Neutrophil (primary cell): ENCODE data around the gene EFNA5.

Experiments
- H3K27ac ChIP-seq: fragments of 200-600 bp; sonication (generic); 2 replicates; pipeline ENCODE4 v1.5.1; 2016; ENCODE audit warnings: mild to moderate bottlenecking, moderate library complexity
- H3K27me3 ChIP-seq: fragments of 200-600 bp; sonication (generic); 2 replicates; pipeline ENCODE4 v1.6.0; 2016; ENCODE audit warnings: mild to moderate bottlenecking
- H3K36me3 ChIP-seq: fragments of 200-600 bp; sonication (generic); 2 replicates; pipeline ENCODE4 v1.5.1; 2017
- H3K4me1 ChIP-seq, 2 experiments: fragments of 200-600 bp in 1 of 2; sonication (generic) in 1 of 2; 1 replicate in 1 of 2; 2 replicates in 1 of 2; pipeline versions ENCODE4 v1.5.1 to v1.6.1; 2013 to 2016; ENCODE audit warnings: low read depth in 1 of 2, low read length in 1 of 2, mild to moderate bottlenecking in 1 of 2, moderate library complexity in 1 of 2; ENCODE audit not compliant: control insufficient read depth in 1 of 2, insufficient read depth in 1 of 2
- H3K4me3 ChIP-seq, 2 experiments: fragments of 200-600 bp in 1 of 2; sonication (generic) in 1 of 2; 1 replicate in 1 of 2; 2 replicates in 1 of 2; pipeline ENCODE4 v1.5.1; 2013 to 2016; ENCODE audit warnings: low read depth in 1 of 2, low read length in 1 of 2, mild to moderate bottlenecking in 1 of 2, moderate library complexity in 1 of 2
- H3K9me3 ChIP-seq: fragments of 200-600 bp; sonication (generic); 2 replicates; pipeline ENCODE4 v1.5.1; 2016
- CTCF ChIP-seq: fragments of 200-600 bp; sonication (generic); IDR thresholded peaks from 2 replicates; pipeline ENCODE4 v1.5.1; 2016; ENCODE audit warnings: antibody characterized with exemption

The EFNA5 gene

GRCh38 chr5:107426209-107426608 is 244.5 kb downstream of the EFNA5 start:
- Histone ChIP-seq H3K4me3 (no peak overlapping the region), H3K27ac (no peak overlapping the region), H3K36me3 (no peaks in the 10 kb centered on the region), H3K9me3 (no peaks in the 10 kb centered on the region), H3K27me3 (no peaks in the 10 kb centered on the region), H3K4me1 (peaks cover 29 to 32% of the 10 kb centered on the region in 2 experiments)
- TF ChIP-seq CTCF = no peak

GRCh38 chr5:107425541-107426031 is 245.2 kb downstream of the EFNA5 start:
- H3K36me3 ChIP-seq = no peaks in the 10 kb centered on the region
- H3K4me3 ChIP-seq = no peak overlapping the region
- no peak for TF ChIP-seq CTCF
- H3K27me3 ChIP-seq = no peaks in the 10 kb centered on the region
- no peak overlapping the region for H3K27ac ChIP-seq
- peaks cover 23 to 26% of the 10 kb centered on the region in 2 experiments for H3K4me1 ChIP-seq
- H3K9me3 ChIP-seq = no peaks in the 10 kb centered on the region

GRCh38 chr5:107424491-107424890 is 246.2 kb downstream of the EFNA5 start:
- H3K4me3 ChIP-seq = no peak overlapping the region
- H3K27me3 ChIP-seq = no peaks in the 10 kb centered on the region
- no peaks in the 10 kb centered on the region for H3K36me3 ChIP-seq
- H3K27ac ChIP-seq = no peak overlapping the region
- H3K9me3 ChIP-seq = no peaks in the 10 kb centered on the region
- H3K4me1 ChIP-seq = peaks cover 17 to 20% of the 10 kb centered on the region in 2 experiments
- TF ChIP-seq CTCF = no peak

- TF ChIP-seq CTCF = no peak
- Histone ChIP-seq H3K9me3 (no peaks in the 10 kb centered on the region), H3K4me3 (no peak overlapping the region), H3K27me3 (no peaks in the 10 kb centered on the region), H3K36me3 (no peaks in the 10 kb centered on the region), H3K4me1 (peaks cover 0 to 2% of the 10 kb centered on the region in 2 experiments), H3K27ac (no peak overlapping the region)
Observed at GRCh38 chr5:107422494-107422893, 248.2 kb downstream of the EFNA5 start.

DNA sequence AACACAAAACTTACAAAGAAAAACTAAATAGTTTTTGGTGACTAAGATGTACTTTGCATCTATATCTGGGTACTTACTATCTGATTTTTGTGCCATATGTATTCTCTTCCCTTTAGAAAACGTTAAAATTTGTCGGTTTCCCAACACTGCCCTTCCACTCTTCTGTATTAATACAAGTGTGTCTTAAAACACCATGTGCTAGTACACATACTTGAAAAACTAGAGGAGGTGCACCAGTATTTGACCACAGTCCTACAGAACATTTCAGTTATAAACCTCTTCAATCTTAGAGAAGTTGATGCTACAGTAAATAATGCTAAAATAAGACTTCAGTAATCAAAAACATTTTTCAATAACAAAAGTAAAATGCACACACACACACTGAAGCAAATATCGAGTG is 251.2 kb downstream of the EFNA5 start:
- no peak overlapping the region for H3K4me3 ChIP-seq
- no peaks in the 10 kb centered on the region for H3K9me3 ChIP-seq
- no peak overlapping the region for H3K27ac ChIP-seq
- no peaks in the 10 kb centered on the region for H3K27me3 ChIP-seq
- no peaks in the 10 kb centered on the region for H3K4me1 ChIP-seq
- H3K36me3 ChIP-seq = no peaks in the 10 kb centered on the region
- no peak for TF ChIP-seq CTCF

GRCh38 chr5:107418902-107419301 is 251.8 kb downstream of the EFNA5 start:
- no peaks in the 10 kb centered on the region for H3K9me3 ChIP-seq
- H3K27ac ChIP-seq = no peak overlapping the region
- H3K36me3 ChIP-seq = no peaks in the 10 kb centered on the region
- no peak for TF ChIP-seq CTCF
- no peaks in the 10 kb centered on the region for H3K4me1 ChIP-seq
- no peak overlapping the region for H3K4me3 ChIP-seq
- H3K27me3 ChIP-seq = no peaks in the 10 kb centered on the region
